ENCODE results near the gene FGD2.

DNA sequence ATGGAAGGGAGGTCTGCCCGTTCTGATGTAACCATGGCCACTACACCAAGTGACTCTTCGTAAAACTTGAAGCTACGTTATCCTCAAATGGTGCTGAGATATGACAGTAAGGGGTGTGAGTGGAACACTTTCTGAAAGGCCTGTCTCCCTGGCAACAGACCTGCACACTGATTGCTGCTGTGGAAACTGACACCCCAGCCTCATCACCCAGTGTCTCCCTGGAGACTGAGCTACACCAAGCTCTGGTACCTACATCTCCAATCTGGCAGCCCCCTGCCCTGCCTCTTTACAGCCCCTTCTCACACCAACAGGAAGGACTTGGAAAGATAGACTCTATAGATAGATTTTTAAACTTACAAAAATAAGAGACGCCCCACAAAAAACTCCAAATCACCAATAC lies 37.7 kb upstream of the FGD2 start:
- TF ChIP-seq, protein P1, sequence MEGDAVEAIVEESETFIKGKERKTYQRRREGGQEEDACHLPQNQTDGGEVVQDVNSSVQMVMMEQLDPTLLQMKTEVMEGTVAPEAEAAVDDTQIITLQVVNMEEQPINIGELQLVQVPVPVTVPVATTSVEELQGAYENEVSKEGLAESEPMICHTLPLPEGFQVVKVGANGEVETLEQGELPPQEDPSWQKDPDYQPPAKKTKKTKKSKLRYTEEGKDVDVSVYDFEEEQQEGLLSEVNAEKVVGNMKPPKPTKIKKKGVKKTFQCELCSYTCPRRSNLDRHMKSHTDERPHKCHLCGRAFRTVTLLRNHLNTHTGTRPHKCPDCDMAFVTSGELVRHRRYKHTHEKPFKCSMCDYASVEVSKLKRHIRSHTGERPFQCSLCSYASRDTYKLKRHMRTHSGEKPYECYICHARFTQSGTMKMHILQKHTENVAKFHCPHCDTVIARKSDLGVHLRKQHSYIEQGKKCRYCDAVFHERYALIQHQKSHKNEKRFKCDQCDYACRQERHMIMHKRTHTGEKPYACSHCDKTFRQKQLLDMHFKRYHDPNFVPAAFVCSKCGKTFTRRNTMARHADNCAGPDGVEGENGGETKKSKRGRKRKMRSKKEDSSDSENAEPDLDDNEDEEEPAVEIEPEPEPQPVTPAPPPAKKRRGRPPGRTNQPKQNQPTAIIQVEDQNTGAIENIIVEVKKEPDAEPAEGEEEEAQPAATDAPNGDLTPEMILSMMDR (IDR thresholded peaks at IDR 0.05; ENCODE audit: borderline replicate concordance, extremely low read depth, low read length, poor library complexity, severe bottlenecking) = no peak
- TF ChIP-seq EZH2 (IDR thresholded peaks at IDR 0.05; ENCODE audit: borderline replicate concordance, low read depth, low read length, severe bottlenecking) = no peak

Data from DND-41 (cell line).